22Rv1 (cell line): ENCODE measurements around the gene APOC4.

Experiments
- H3K27ac ChIP-seq: fragments of 450-650 bp; 2 replicates; pipeline ENCODE4 v1.5.1; 2017
- ZFX ChIP-seq: fragments of 450-650 bp; IDR thresholded peaks from 2 replicates; pipeline ENCODE4 v1.6.1; 2017; ENCODE audit warnings: antibody characterized with exemption, borderline replicate concordance
- TF ChIP-seq, protein P1 (sequence below): fragments of 450-650 bp; IDR thresholded peaks from 2 replicates; pipeline ENCODE4 v1.5.1; 2017; ENCODE audit warnings: mild to moderate bottlenecking

The APOC4 gene

DNA sequence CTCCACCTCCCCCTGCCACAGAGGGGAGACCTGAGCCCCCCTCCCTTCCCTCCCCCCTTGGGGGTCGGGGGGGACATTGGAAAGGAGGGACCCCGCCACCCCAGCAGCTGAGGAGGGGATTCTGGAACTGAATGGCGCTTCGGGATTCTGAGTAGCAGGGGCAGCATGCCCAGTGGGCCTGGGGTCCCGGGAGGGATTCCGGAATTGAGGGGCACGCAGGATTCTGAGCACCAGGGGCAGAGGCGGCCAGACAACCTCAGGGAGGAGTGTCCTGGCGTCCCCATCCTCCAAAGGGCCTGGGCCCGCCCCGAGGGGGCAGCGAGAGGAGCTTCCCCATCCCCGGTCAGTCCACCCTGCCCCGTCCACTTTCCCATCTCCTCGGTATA, 38.8 kb upstream of the APOC4 start:
- TF ChIP-seq ZFX = no peak
- TF ChIP-seq, protein P1, sequence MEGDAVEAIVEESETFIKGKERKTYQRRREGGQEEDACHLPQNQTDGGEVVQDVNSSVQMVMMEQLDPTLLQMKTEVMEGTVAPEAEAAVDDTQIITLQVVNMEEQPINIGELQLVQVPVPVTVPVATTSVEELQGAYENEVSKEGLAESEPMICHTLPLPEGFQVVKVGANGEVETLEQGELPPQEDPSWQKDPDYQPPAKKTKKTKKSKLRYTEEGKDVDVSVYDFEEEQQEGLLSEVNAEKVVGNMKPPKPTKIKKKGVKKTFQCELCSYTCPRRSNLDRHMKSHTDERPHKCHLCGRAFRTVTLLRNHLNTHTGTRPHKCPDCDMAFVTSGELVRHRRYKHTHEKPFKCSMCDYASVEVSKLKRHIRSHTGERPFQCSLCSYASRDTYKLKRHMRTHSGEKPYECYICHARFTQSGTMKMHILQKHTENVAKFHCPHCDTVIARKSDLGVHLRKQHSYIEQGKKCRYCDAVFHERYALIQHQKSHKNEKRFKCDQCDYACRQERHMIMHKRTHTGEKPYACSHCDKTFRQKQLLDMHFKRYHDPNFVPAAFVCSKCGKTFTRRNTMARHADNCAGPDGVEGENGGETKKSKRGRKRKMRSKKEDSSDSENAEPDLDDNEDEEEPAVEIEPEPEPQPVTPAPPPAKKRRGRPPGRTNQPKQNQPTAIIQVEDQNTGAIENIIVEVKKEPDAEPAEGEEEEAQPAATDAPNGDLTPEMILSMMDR = no peak
- peak overlapping the region; percentile 37; the same call in 1 of the 2 replicates for H3K27ac ChIP-seq

DNA sequence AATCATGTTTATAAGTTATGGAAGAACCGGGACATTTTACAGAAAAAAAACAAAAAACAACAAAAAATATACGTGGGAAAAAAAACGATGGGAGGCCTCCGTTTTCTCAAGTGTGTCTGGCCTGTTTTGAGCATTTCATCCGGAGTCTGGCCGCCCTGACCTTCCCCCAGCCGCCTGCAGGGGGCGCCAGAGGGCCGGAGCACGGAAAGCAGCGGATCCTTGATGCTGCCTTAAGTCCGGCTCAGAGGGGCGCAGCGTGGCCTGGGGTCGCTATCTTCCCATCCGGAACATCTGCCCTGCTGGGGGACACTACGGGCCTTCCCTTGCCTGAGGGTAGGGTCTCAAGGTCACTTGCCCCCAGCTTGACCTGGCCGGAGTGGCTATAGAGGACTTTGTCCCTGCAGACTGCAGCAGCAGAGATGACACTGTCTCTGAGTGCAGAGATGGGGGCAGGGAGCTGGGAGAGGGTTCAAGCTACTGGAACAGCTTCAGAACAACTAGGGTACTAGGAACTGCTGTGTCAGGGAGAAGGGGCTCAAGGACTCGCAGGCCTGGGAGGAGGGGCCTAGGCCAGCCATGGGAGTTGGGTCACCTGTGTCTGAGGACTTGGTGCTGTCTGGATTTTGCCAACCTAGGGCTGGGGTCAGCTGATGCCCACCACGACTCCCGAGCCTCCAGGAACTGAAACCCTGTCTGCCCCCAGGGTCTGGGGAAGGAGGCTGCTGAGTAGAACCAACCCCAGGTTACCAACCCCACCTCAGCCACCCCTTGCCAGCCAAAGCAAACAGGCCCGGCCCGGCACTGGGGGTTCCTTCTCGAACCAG, 38.2 kb upstream of the APOC4 start:
- peak overlapping the region; percentile 37 for H3K27ac ChIP-seq
- no peak for TF ChIP-seq ZFX
- TF ChIP-seq, protein P1 = peak; percentile 99

DNA sequence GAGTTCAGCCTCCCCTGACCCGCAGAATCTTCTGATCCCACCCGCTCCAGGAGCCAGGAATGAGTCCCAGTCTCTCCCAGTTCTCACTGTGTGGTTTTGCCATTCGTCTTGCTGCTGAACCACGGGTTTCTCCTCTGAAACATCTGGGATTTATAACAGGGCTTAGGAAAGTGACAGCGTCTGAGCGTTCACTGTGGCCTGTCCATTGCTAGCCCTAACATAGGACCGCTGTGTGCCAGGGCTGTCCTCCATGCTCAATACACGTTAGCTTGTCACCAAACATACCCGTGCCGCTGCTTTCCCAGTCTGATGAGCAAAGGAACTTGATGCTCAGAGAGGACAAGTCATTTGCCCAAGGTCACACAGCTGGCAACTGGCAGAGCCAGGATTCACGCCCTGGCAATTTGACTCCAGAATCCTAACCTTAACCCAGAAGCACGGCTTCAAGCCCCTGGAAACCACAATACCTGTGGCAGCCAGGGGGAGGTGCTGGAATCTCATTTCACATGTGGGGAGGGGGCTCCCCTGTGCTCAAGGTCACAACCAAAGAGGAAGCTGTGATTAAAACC, 37.5 kb upstream of the APOC4 start:
- H3K27ac ChIP-seq = peak overlapping the region; percentile 37
- no peak for TF ChIP-seq ZFX
- TF ChIP-seq, protein P1 = peak; percentile 34

DNA sequence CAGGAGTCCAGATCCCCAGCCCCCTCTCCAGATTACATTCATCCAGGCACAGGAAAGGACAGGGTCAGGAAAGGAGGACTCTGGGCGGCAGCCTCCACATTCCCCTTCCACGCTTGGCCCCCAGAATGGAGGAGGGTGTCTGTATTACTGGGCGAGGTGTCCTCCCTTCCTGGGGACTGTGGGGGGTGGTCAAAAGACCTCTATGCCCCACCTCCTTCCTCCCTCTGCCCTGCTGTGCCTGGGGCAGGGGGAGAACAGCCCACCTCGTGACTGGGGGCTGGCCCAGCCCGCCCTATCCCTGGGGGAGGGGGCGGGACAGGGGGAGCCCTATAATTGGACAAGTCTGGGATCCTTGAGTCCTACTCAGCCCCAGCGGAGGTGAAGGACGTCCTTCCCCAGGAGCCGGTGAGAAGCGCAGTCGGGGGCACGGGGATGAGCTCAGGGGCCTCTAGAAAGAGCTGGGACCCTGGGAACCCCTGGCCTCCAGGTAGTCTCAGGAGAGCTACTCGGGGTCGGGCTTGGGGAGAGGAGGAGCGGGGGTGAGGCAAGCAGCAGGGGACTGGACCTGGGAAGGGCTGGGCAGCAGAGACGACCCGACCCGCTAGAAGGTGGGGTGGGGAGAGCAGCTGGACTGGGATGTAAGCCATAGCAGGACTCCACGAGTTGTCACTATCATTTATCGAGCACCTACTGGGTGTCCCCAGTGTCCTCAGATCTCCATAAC, 36.4 kb upstream of the APOC4 start, which contains the start of gene APOE:
TSS of gene APOE (plus strand) at position 360 of the 724 bp plus-strand sequence. CDS start 829 bp downstream, outside the sequence.
- H3K27ac ChIP-seq = no peak within 1 kb of the TSS

DNA sequence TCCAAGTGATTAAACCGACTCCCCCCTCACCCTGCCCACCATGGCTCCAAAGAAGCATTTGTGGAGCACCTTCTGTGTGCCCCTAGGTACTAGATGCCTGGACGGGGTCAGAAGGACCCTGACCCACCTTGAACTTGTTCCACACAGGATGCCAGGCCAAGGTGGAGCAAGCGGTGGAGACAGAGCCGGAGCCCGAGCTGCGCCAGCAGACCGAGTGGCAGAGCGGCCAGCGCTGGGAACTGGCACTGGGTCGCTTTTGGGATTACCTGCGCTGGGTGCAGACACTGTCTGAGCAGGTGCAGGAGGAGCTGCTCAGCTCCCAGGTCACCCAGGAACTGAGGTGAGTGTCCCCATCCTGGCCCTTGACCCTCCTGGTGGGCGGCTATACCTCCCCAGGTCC, 34.4 kb upstream of the APOC4 start:
- TF ChIP-seq, protein P1 = no peak
- TF ChIP-seq ZFX = no peak

More for the DNA sequence above, 36.4 kb upstream of the APOC4 start, which contains the start of gene APOE:
- TF ChIP-seq, protein P1 = no peak
- no peak for TF ChIP-seq ZFX

DNA sequence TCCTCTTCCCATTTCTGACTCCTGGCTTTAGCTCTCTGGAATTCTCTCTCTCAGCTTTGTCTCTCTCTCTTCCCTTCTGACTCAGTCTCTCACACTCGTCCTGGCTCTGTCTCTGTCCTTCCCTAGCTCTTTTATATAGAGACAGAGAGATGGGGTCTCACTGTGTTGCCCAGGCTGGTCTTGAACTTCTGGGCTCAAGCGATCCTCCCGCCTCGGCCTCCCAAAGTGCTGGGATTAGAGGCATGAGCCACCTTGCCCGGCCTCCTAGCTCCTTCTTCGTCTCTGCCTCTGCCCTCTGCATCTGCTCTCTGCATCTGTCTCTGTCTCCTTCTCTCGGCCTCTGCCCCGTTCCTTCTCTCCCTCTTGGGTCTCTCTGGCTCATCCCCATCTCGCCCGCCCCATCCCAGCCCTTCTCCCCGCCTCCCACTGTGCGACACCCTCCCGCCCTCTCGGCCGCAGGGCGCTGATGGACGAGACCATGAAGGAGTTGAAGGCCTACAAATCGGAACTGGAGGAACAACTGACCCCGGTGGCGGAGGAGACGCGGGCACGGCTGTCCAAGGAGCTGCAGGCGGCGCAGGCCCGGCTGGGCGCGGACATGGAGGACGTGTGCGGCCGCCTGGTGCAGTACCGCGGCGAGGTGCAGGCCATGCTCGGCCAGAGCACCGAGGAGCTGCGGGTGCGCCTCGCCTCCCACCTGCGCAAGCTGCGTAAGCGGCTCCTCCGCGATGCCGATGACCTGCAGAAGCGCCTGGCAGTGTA, 33.8 kb upstream of the APOC4 start:
- H3K27ac ChIP-seq = no peak overlapping the region

More for the DNA sequence above, 34.4 kb upstream of the APOC4 start:
- H3K27ac ChIP-seq = no peak overlapping the region

More for the DNA sequence above, 33.8 kb upstream of the APOC4 start:
- TF ChIP-seq ZFX = no peak
- TF ChIP-seq, protein P1 = no peak
